DOHH2 (cell line): ENCODE results near the gene C6orf62.

Experiments
- EZH2phosphoT487 ChIP-seq: fragments of 200-600 bp; sonication (generic); IDR thresholded peaks from 2 replicates; pipeline ENCODE4 v1.6.1; 2017; ENCODE audit warnings: borderline replicate concordance, mild to moderate bottlenecking, antibody characterized with exemption, low read length, moderate library complexity, mixed read lengths
- TF ChIP-seq, protein P1 (sequence below): fragments of 200-600 bp; sonication (generic); IDR thresholded peaks from one replicate; pipeline ENCODE4 v1.5.1; 2014; ENCODE audit warnings: antibody characterized with exemption, mild to moderate bottlenecking, low read depth, low read length; ENCODE audit not compliant: poor library complexity, severe bottlenecking

DNA sequence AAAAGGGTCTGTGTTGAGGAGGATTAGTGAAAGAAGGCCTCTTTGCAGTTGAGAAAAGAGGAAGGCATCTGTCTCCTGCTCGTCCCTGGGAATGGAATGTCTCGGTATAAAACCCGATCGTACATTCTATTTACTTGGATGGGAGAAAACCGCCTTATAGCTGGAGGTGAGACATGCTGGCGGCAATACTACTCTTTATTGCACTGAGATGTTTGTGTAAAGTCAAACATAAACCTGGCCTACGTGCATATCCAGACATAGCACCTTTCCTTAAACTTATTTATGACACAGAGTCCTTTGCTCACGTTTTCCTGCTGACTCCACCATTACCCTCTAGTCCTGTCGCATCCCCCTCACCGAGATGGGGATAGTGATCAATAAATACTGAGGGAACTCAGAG is 56.7 kb downstream of the C6orf62 start:
- TF ChIP-seq, protein P1, sequence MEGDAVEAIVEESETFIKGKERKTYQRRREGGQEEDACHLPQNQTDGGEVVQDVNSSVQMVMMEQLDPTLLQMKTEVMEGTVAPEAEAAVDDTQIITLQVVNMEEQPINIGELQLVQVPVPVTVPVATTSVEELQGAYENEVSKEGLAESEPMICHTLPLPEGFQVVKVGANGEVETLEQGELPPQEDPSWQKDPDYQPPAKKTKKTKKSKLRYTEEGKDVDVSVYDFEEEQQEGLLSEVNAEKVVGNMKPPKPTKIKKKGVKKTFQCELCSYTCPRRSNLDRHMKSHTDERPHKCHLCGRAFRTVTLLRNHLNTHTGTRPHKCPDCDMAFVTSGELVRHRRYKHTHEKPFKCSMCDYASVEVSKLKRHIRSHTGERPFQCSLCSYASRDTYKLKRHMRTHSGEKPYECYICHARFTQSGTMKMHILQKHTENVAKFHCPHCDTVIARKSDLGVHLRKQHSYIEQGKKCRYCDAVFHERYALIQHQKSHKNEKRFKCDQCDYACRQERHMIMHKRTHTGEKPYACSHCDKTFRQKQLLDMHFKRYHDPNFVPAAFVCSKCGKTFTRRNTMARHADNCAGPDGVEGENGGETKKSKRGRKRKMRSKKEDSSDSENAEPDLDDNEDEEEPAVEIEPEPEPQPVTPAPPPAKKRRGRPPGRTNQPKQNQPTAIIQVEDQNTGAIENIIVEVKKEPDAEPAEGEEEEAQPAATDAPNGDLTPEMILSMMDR: no peak
- no peak for TF ChIP-seq EZH2phosphoT487
